ENCODE measurements around the gene GSN. TPM values are rescaled to one million over a fixed set of nuclear protein-coding genes. Genes with fewer than 3 reads are reported as not detected.
"Not testable (repeated sequence)": the region's sequence is repeated elsewhere in the genome, so short reads cannot be mapped to it uniquely, and the experiment has no call there.

Gene GSN
- total RNA-seq, 1 donor from 2014 or later, result 35.0 TPM

- Mint-ChIP-seq H3K4me1 (ENCODE audit: low read depth) (peaks cover 31% of the 10 kb centered on the region), H3K4me3 (ENCODE audit: low read depth) (no peak overlapping the region), H3K36me3 (ENCODE audit: insufficient read depth) (no peaks in the 10 kb centered on the region), H3K27ac (peak overlapping the region; percentile 90), H3K27me3 (no peaks in the 10 kb centered on the region), H3K9me3 (ENCODE audit: low read depth) (no peaks in the 10 kb centered on the region)
- DNase-seq (ENCODE audit: low spot score, unreplicated experiment), result no peak
- no peak for TF ChIP-seq CTCF (IDR thresholded peaks at IDR 0.05; ENCODE audit: unreplicated experiment)
Observed at GRCh38 chr9:121289772-121290370, 21.9 kb downstream of the GSN start.

- H3K36me3 Mint-ChIP-seq (ENCODE audit: insufficient read depth); H3K27me3 Mint-ChIP-seq; DNase-seq (ENCODE audit: low spot score, unreplicated experiment); H3K27ac Mint-ChIP-seq; H3K4me3 Mint-ChIP-seq (ENCODE audit: low read depth); H3K9me3 Mint-ChIP-seq (ENCODE audit: low read depth): not testable (repeated sequence)
- peaks cover 29% of the 10 kb centered on the region for H3K4me1 Mint-ChIP-seq (ENCODE audit: low read depth)
Observed at GRCh38 chr9:121291536-121291935, 23.6 kb downstream of the GSN start.

DNA sequence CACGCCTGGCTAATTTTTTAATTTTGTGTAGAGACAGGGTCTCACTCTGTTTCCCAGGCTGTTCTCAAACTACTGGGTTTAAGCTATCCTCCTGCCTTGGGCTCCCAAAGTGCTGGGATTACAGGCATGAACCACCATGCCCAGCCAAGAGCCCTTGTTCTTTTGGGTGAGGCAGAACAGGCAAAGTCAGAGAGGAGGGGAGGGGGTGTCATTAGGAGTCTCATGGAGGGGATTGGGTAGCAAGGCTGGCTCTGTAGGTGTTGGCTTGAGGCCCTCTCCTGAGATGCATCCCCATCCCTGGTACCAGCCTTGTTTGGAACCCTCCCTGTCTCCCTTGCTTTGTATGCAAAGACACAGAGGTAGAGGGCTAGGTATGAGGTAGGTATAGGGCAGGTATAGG is 24.1 kb downstream of the GSN start:
- Mint-ChIP-seq H3K9me3 (ENCODE audit: low read depth) (no peaks in the 10 kb centered on the region), H3K4me1 (ENCODE audit: low read depth) (peaks cover 32% of the 10 kb centered on the region), H3K27ac (no peak overlapping the region), H3K27me3 (no peaks in the 10 kb centered on the region), H3K36me3 (ENCODE audit: insufficient read depth) (no peaks in the 10 kb centered on the region), H3K4me3 (ENCODE audit: low read depth) (no peak overlapping the region)
- no peak for DNase-seq (ENCODE audit: low spot score, unreplicated experiment)
- no peak for TF ChIP-seq CTCF (IDR thresholded peaks at IDR 0.05; ENCODE audit: unreplicated experiment)

GRCh38 chr9:121292801-121293241 is 24.9 kb downstream of the GSN start:
- no peaks in the 10 kb centered on the region for H3K27me3 Mint-ChIP-seq
- H3K4me1 Mint-ChIP-seq (ENCODE audit: low read depth), result peaks cover 31% of the 10 kb centered on the region
- DNase-seq (ENCODE audit: low spot score, unreplicated experiment), result no peak
- TF ChIP-seq CTCF (IDR thresholded peaks at IDR 0.05; ENCODE audit: unreplicated experiment), result no peak
- H3K9me3 Mint-ChIP-seq (ENCODE audit: low read depth), result no peaks in the 10 kb centered on the region
- H3K36me3 Mint-ChIP-seq (ENCODE audit: insufficient read depth), result no peaks in the 10 kb centered on the region
- H3K27ac Mint-ChIP-seq, result no peak overlapping the region
- H3K4me3 Mint-ChIP-seq (ENCODE audit: low read depth), result no peak overlapping the region

- peaks cover 27% of the 10 kb centered on the region for H3K4me1 Mint-ChIP-seq (ENCODE audit: low read depth)
- H3K4me3 Mint-ChIP-seq (ENCODE audit: low read depth), result no peak overlapping the region
- no peaks in the 10 kb centered on the region for H3K9me3 Mint-ChIP-seq (ENCODE audit: low read depth)
- H3K27me3 Mint-ChIP-seq, result no peaks in the 10 kb centered on the region
- no peak overlapping the region for H3K27ac Mint-ChIP-seq
- no peak for TF ChIP-seq CTCF (IDR thresholded peaks at IDR 0.05; ENCODE audit: unreplicated experiment)
- no peak for DNase-seq (ENCODE audit: low spot score, unreplicated experiment)
- H3K36me3 Mint-ChIP-seq (ENCODE audit: insufficient read depth), result no peaks in the 10 kb centered on the region
Observed at GRCh38 chr9:121294151-121294743, 26.3 kb downstream of the GSN start.
